Pancreas (tissue), 10 donors: ENCODE measurements around the gene CMIP. TPM values are rescaled to one million over a fixed set of nuclear protein-coding genes. Genes with fewer than 3 reads are reported as not detected.

Experiments
- ATAC-seq, 4 donors: fragments of 200-7000 bp; cut with Tn5 transposase; one replicate each; pipeline versions ENCODE4 v1.8.0 to v1.9.1; 2020; ENCODE audit warnings: mild to moderate bottlenecking in 4 of 4, moderate library complexity in 4 of 4
- DNase-seq, 6 donors: peaks; one replicate each; pipeline ENCODE4 v3.0.0-alpha.2; 2020
- FAIRE-seq: peaks from 2 replicates; lab custom pipeline; 2012; peaks lifted over from hg19 to GRCh38; lab: Jason Lieb, UNC
- H3K27ac ChIP-seq, 4 donors: fragments of 200-600 bp; sonication (generic); 1 replicate in 3 of 4; 2 replicates in 1 of 4; pipeline versions ENCODE4 v1.5.0 to v1.8.0; 2020
- H3K27me3 ChIP-seq, 4 donors: fragments of 200-600 bp; one replicate each; pipeline ENCODE4 v1.8.0; 2021
- H3K36me3 ChIP-seq, 3 donors: fragments of 200-600 bp; sonication (generic) in 1 of 3; one replicate each; pipeline versions ENCODE4 v1.5.0 to v1.8.0; 2020 to 2021
- H3K4me1 ChIP-seq, 3 donors: fragments of 200-600 bp; one replicate each; pipeline ENCODE4 v1.8.0; 2021
- H3K4me3 ChIP-seq, 4 donors: fragments of 200-600 bp; sonication (generic) in 2 of 4; one replicate each; pipeline versions ENCODE4 v1.5.0 to v1.8.0; 2020 to 2021
- H3K9me3 ChIP-seq, 4 donors: fragments of 200-600 bp; one replicate each; pipeline ENCODE4 v1.8.0; 2021
- WGBS, 2 donors: extraction: QIAGEN DNeasy Blood & Tissue Kit; methylation state at CpG; one replicate each; pipeline ENCODE4 v1.1.7; 2013; 5-methylcytosine and 5-hydroxymethylcytosine counted together
- intact Hi-C, 3 donors: fragments of 100-400 bp; cut with DNase I; formaldehyde crosslinking; loops; one replicate each; pipeline versions ENCODE4 v1.11.1 to v1.14.2; 2022
- polyA plus RNA-seq, 2 donors: library from polyadenylated mRNA; stranded (reverse); fragments of 200-250 nt; gene quantifications; one replicate each; pipeline ENCODE4 v1.2.3, GENCODE V29; 2013
- total RNA-seq, 6 donors: library from RNA; stranded (reverse); fragmentation: NEBNext Ultra II Directional in 4 of 6; extraction: Animal tissue kit (Norgen Biotek cat#: 25700) in 4 of 6; gene quantifications; one replicate each; pipeline versions ENCODE4 v1.2.1 to v1.2.4, GENCODE V29; 2021 to 2023
- TF ChIP-seq, protein P1 (sequence below), 4 donors: fragments of 200-600 bp; sonication (generic) in 3 of 4; IDR thresholded peaks; one replicate each; pipeline versions ENCODE4 v1.5.0 to v1.8.0; 2021; ENCODE audit warnings: antibody characterized with exemption in 4 of 4
- donor health status: healthy with polysubstance abuse.
- donor health status: DM: no; HTN: no; CAD: no; lungs with moderate emphysema.
- donor health status: DM: no; HTN: no; CAD: no.
- donor health status: control.
- donor health status: control.
- donor health status: Bipolar disorder and iron deficiency.
- donor health status: DM: yes; HTN: yes; CAD: no.
- donor health status: DM: no; HTN: no; CAD: no.
- donor health status: DM: no; HTN: no; CAD: no.
- donor health status: DM: yes; HTN: yes; CAD: no.

CMIP gene
- total and polyA plus RNA-seq, 8 donors, result 9.7 to 37.0 (median 21.5) TPM

DNA sequence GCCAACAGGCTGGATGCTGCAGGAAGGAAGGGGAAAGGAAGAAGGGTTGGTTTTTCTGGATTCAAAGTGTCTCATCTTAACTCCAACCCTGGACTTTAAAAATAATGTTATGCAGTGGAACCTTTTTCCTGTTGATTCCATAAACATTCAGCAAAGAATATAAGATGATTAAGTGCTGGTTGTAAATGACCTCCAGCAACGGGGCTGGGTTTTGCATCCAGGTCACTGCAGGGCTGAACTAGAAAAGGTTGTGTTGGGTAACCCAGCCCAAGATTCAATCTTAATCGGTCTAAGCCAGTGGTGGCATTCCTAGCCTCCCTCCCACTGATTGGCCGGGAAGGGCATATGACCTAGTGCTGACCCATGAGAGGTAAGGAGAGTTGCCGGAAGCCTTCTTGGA is 300.3 kb downstream of the CMIP start:
- DNase-seq (no peak), ATAC-seq (no peak), FAIRE-seq (no peak)
- intact Hi-C loops, result loop anchor here in 1 of 3 donors (10.0 kb wide), 1 partner anchor 530 kb away; no protein-coding TSS in a partner anchor
- no peaks in the 10 kb centered on the region for H3K4me1 ChIP-seq
- H3K4me3 ChIP-seq, result no peak overlapping the region
- 79 to 88% methylated on average over 4 of the region's 4 CpGs for WGBS, 2 donors
- H3K27ac ChIP-seq, result no peak overlapping the region
- H3K36me3 ChIP-seq, result no peaks in the 10 kb centered on the region
- no peaks in the 10 kb centered on the region for H3K9me3 ChIP-seq
- TF ChIP-seq, protein P1, sequence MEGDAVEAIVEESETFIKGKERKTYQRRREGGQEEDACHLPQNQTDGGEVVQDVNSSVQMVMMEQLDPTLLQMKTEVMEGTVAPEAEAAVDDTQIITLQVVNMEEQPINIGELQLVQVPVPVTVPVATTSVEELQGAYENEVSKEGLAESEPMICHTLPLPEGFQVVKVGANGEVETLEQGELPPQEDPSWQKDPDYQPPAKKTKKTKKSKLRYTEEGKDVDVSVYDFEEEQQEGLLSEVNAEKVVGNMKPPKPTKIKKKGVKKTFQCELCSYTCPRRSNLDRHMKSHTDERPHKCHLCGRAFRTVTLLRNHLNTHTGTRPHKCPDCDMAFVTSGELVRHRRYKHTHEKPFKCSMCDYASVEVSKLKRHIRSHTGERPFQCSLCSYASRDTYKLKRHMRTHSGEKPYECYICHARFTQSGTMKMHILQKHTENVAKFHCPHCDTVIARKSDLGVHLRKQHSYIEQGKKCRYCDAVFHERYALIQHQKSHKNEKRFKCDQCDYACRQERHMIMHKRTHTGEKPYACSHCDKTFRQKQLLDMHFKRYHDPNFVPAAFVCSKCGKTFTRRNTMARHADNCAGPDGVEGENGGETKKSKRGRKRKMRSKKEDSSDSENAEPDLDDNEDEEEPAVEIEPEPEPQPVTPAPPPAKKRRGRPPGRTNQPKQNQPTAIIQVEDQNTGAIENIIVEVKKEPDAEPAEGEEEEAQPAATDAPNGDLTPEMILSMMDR (IDR thresholded peaks at IDR 0.05), result no peak
- H3K27me3 ChIP-seq, result no peaks in the 10 kb centered on the region

DNA sequence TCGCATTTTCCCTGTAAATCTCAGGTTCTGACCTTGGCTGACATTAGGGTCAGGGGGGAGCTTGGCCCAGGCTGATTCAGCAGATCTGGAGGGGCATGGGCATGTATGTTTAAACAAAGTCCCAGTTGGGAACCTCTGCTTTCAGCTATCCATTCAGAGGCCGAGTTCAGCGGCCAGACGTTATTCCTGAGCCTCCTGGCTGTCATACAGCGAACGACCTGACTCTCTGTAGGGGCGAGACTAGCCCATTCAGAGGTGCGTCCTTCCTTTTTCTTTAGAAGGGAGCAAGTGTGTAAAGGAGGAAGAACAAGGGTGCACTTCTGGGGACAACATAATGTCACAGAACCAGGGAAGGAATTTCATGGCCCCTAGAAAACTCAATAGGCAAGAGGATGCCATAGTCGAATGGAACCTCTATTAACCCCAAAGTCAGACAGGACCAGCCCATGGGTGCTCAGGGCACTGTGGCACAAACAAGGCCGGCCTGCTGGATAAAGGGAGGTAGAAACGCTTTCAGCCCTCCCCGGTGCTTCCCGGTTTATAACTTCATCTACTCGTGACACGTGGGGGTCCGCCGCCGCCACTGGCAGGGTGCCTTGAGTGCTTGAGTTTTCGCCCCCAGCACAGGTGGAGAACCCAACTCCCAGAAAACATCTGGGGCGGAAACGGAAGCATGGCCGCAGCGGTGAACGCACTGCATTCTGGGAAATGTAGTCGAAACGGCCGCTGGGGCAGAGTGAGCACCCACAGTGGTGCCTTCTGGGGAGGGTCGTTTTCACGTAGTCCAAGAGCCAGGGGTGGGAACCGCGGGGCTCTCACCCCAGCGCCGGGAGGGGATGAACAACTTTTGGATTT is 301.3 kb downstream of the CMIP start:
- Histone ChIP-seq H3K36me3 (no peaks in the 10 kb centered on the region), H3K27ac (no peak overlapping the region), H3K27me3 (no peaks in the 10 kb centered on the region), H3K4me3 (peak overlapping the region in 3 of 4 donors; percentile 28 to 45 (median 28)), H3K9me3 (no peaks in the 10 kb centered on the region), H3K4me1 (no peaks in the 10 kb centered on the region)
- intact Hi-C loops, result loop anchor here in 1 of 3 donors (10.0 kb wide), 1 partner anchor 531 kb away; no protein-coding TSS in a partner anchor
- TF ChIP-seq, protein P1 (IDR thresholded peaks at IDR 0.05), result no peak
- ATAC-seq (peak; percentile 88 to 98 (median 95)), FAIRE-seq (no peak), DNase-seq (peak; percentile 53 to 84 (median 72))
- 24 to 26% methylated on average over 33 of the region's 33 CpGs for WGBS, 2 donors

DNA sequence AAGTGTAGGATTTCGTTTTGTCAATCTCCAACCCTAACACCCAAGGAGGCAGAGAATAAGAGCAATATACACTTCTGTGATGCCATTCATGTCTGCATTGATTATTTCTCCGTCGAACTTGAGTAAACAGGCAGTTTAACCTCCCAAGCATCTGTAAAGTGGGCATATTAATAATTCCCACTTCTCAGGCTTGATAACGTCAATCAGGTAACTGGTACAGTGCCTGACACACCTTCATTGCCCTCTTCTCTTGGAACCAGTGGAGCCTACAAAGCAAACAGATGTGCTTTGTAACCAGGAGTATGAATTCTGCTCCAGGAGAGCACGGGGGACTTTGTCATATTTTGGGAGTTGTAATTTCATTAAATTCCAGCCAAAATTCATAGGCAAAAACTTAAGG is 302.0 kb downstream of the CMIP start:
- WGBS, 2 donors, result 30% methylated on average over 5 of the region's 5 CpGs
- DNase-seq (no peak), FAIRE-seq (no peak), ATAC-seq (no peak)
- intact Hi-C loops, result loop anchor here in 1 of 3 donors (10.0 kb wide), 1 partner anchor 532 kb away; no protein-coding TSS in a partner anchor
- Histone ChIP-seq H3K4me3 (peak overlapping the region in 2 of 4 donors; percentile 28 to 45), H3K36me3 (no peaks in the 10 kb centered on the region), H3K27ac (no peak overlapping the region), H3K27me3 (no peaks in the 10 kb centered on the region), H3K9me3 (no peaks in the 10 kb centered on the region), H3K4me1 (no peaks in the 10 kb centered on the region)
- TF ChIP-seq, protein P1 (IDR thresholded peaks at IDR 0.05), result no peak

DNA sequence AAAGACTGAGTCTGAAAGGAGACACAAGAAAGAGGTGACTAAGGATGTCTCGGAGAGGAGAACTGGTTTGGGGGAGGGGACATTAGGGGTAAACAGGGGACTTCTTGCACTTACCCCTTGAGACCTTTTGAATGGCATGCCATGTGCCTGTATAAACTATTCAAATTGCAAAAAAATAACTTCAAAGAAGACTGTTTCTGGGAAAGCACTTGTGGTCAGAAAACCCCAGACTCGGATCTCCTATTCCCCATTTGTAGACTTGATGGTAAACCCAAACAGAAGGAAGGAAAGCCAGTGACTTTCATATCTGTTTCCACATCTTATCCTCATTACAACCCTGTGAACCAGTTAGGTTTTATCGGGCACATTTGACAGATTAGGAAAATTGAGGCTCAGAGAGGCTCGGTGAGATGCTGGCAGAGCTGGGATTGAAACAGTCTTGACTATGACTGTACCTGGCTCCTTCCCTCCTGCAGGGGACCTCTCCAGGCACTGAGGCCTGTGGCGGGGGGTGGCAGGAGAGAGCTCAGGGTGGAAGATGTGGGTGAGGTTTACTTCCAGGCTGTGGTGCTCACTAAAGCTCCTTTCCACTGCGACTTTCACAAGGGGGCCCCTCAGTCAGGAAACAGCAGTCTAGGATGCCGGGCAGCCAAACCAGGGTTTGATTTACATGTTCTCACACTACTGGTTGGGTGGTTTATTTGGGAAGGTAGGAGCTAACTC is 304.0 kb downstream of the CMIP start:
- Histone ChIP-seq H3K36me3 (no peaks in the 10 kb centered on the region), H3K9me3 (no peaks in the 10 kb centered on the region), H3K4me3 (no peak overlapping the region), H3K27me3 (no peaks in the 10 kb centered on the region), H3K27ac (no peak overlapping the region), H3K4me1 (no peaks in the 10 kb centered on the region)
- no peak for ATAC-seq
- FAIRE-seq, result no peak
- TF ChIP-seq, protein P1 (IDR thresholded peaks at IDR 0.05), result no peak
- no peak for DNase-seq
- 70 to 72% methylated on average over 7 of the region's 7 CpGs for WGBS, 2 donors
- intact Hi-C loops, result loop anchor here in 1 of 3 donors (10.0 kb wide), 1 partner anchor 534 kb away; no protein-coding TSS in a partner anchor
